NOMO-1 treated with dmso at 0.1 percent for 144 hours (cell line): ENCODE results near the gene CXCL1.

Experiments used
- DNase-seq: peaks from one replicate; lab custom pipeline; 2025; ENCODE audit not compliant: unreplicated experiment; lab: John Stamatoyannopoulos, UW

The CXCL1 gene

DNA sequence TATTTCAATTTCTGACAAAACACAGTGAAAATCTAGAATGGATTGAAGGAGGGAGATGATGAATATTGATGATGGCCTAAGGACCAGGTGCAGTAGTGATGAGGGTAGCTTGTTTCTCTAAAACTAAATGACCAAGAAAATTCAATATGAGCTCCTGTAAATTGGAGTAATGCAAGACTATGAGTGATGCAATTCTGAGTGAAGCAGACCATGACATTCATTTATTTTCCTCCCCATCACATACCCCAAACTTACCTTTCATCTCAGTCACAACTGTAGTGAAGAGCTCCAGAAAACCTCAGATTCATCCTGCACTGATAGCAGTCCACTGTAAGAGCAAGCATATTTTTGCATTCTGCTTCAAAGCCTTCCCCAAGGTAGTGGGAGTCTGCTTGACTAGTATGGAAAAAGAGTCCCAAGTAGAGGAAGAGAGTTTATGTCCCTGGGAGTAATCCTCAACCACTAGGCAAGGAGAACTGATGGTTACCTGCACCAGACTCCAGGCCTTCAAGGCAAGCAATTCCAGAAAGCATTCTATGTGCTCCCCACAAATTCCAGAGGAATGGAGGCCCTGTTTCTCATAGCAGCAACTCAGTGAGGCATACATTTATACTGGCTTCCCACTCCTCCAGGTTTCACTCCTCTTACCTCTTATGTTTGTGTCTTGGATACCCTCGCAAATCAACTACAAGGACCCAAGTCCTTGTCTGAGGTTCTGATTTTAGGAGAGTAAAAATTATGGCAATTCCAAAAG is 47.2 kb downstream of the CXCL1 start:
- no peak for DNase-seq

DNA sequence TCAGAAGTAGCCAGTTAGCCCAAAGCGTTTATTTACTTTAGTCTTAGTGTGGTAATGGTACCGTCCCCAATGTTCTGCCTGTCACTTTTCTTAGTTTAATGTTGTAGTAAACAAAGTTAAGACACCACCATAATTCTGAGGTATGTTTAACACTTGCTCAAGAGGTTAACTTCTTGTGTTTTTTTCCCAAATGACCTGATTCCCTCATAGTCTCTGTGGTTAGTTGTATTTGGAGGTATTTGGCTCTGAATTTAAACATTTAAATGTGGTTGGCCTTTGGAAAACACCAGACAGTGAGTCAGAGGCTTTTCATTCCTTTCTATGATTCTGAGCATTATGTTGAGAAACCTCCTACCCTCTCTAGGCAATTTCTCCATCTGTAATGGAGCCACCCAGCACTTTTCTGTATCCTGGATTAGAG is 47.9 kb downstream of the CXCL1 start:
- DNase-seq, result no peak

DNA sequence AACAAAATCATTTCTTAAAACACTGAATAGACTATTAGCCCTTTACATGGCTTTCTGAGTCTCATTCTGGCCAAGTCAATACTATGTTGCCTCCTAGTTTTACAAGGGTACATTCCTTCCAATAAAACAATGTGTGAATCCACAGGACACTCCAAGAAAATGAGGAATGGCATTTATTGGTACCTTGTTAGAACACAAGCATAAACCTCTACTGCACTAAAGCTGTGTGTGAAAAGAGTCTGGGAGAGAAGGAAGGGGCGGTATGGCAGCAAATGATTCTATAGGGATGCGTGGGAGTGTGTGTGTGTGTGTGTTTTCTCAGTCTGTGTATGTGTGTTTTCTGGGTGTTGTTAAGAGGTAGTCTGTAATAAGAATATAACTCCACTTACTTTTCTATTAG is 48.9 kb downstream of the CXCL1 start:
- no peak for DNase-seq

DNA sequence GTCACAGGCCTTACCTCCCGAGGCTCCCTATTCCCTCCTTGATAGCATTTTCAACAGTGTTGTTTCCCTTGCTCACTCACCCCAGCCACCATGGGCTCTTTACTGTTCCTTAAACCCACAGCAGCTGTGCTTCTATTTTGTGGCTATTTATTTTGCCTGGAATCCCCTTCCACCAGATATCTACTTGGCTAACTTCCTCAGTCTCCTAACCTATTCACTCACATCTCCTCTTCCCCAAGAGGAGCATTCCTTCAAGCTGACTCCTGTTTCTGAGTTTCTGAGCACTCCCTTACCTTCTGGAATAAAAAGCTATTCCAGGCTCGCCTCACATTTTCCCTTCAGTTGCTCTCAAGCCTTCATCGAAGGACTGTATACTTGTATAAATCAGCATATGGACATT is 50.5 kb downstream of the CXCL1 start:
- DNase-seq, result no peak
